ENCODE measurements around the gene GPR4. TPM values are rescaled to one million over a fixed set of nuclear protein-coding genes. Genes with fewer than 3 reads are reported as not detected.

GPR4 gene
- total and polyA plus RNA-seq, 8 donors, result 2.4 to 9.5 (median 4.4) TPM

- TF ChIP-seq CTCF (IDR thresholded peaks at IDR 0.05), result no peak
- intact Hi-C loops (cut with DNase I), result no loop called here
- Histone ChIP-seq H3K27ac (no peak overlapping the region), H3K9me3 (no peaks in the 10 kb centered on the region), H3K27me3 (peaks cover 0 to 45% of the 10 kb centered on the region in 2 donors), H3K4me1 (peaks cover 0 to 37% of the 10 kb centered on the region in 2 donors), H3K4me3 (no peak overlapping the region), H3K36me3 (peaks cover 0 to 11% of the 10 kb centered on the region in 2 donors)
- ATAC-seq (no peak), DNase-seq (no peak)
These were observed 11.6 kb downstream of the GPR4 start for GRCh38 chr19:45590300-45591003.

- intact Hi-C loops (cut with DNase I), result no loop called here
- TF ChIP-seq CTCF (IDR thresholded peaks at IDR 0.05), result no peak
- no peak for ATAC-seq
These were observed 12.2 kb downstream of the GPR4 start for GRCh38 chr19:45589768-45590167.

GRCh38 chr19:45587873-45588272 is 14.1 kb downstream of the GPR4 start:
- intact Hi-C loops (cut with DNase I), result no loop called here
- no peak for ATAC-seq
- Histone ChIP-seq H3K4me3 (no peak overlapping the region), H3K9me3 (no peaks in the 10 kb centered on the region), H3K4me1 (peaks cover 0 to 42% of the 10 kb centered on the region in 2 donors), H3K27ac (no peak overlapping the region), H3K27me3 (peaks cover 0 to 26% of the 10 kb centered on the region in 2 donors), H3K36me3 (peaks cover 0 to 11% of the 10 kb centered on the region in 2 donors)
- no peak for DNase-seq
- no peak for TF ChIP-seq CTCF (IDR thresholded peaks at IDR 0.05)

More at GRCh38 chr19:45589768-45590167, 12.2 kb downstream of the GPR4 start:
- Histone ChIP-seq H3K27me3 (peaks cover 0 to 39% of the 10 kb centered on the region in 2 donors), H3K36me3 (peaks cover 0 to 11% of the 10 kb centered on the region in 2 donors), H3K4me3 (no peak overlapping the region), H3K9me3 (no peaks in the 10 kb centered on the region), H3K27ac (no peak overlapping the region), H3K4me1 (peaks cover 0 to 42% of the 10 kb centered on the region in 2 donors)
- DNase-seq, result no peak

GRCh38 chr19:45585158-45585577 is 16.8 kb downstream of the GPR4 start:
- no peak for TF ChIP-seq CTCF (IDR thresholded peaks at IDR 0.05)
- ATAC-seq, result peak; percentile 1
- H3K27ac ChIP-seq, result peak overlapping the region; percentile 88 to 96
- intact Hi-C loops (cut with DNase I), result no loop called here
- H3K36me3 ChIP-seq, result no peaks in the 10 kb centered on the region
- peaks cover 0 to 16% of the 10 kb centered on the region in 2 donors for H3K4me1 ChIP-seq
- H3K4me3 ChIP-seq, result peak overlapping the region; percentile 64
- no peak for DNase-seq
- H3K9me3 ChIP-seq, result no peaks in the 10 kb centered on the region
- peaks cover 0 to under 1% of the 10 kb centered on the region in 2 donors for H3K27me3 ChIP-seq

- DNase-seq (peak; percentile 99 to 100 (median 100)), ATAC-seq (peak; percentile 96)
- peak in 1 of 2 donors; percentile 25 for TF ChIP-seq CTCF (IDR thresholded peaks at IDR 0.05)
- peak within 1 kb of the TSS; percentile 64 for H3K4me3 ChIP-seq
- intact Hi-C loops (cut with DNase I), result no loop called here
- peaks cover 0 to 16% of the 10 kb centered on the region in 2 donors for H3K4me1 ChIP-seq
- H3K36me3 ChIP-seq, result no peaks in the 10 kb centered on the region
- peak within 1 kb of the TSS; percentile 88 to 96 for H3K27ac ChIP-seq
- no peaks in the 10 kb centered on the region for H3K9me3 ChIP-seq
- H3K27me3 ChIP-seq, result no peaks in the 10 kb centered on the region
These were observed 17.5 kb downstream of the GPR4 start, which contains the start of gene OPA3 for GRCh38 chr19:45584332-45585157. Gene OPA3, minus strand, starts transcription at chr19:45584802. Its CDS starts 38 bp downstream, at chr19:45584764.

All from left lung (tissue), 10 donors.